Astrocyte of the spinal cord (primary cell): ENCODE data around the gene PLA2R1.

Experiments used
- DNase-seq: peaks from one replicate; pipeline ENCODE4 v3.0.0; 2011; ENCODE audit warnings: low read depth, low spot score
- H3K4me3 ChIP-seq: 2 replicates; pipeline ENCODE4 v1.5.1; 2011; ENCODE audit warnings: low read depth, mild to moderate bottlenecking, low read length, moderate library complexity
- CTCF ChIP-seq: IDR thresholded peaks from 2 replicates; pipeline ENCODE4 v1.5.1; 2012; ENCODE audit warnings: low read depth, mild to moderate bottlenecking, low read length, inconsistent platforms
- in situ Hi-C: cut with HindIII; loops from 2 replicates; pipeline ENCODE4 v1.10.0; 2017; ENCODE audit warnings: low sequenced_read_pairs

The PLA2R1 gene

DNA sequence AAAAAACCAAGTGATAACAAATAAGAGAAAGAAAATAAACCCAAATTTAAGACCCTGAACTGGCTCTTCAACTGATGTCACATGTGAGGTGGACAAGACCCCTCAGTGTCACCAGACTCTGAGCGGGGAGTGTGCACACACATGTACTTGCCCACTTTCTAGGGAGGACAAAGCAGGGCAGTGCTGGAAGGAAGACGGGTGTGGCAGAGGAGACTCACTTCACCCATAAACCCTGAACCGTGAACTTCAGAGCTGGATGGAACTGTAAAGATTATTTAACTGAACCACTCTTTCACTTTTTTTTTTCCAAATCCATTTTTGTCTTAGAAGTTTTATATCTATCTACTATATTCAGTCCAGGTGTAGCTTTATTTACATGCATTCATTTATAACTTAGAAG lies 12.3 kb downstream of the PLA2R1 start:
- DNase-seq = no peak
- TF ChIP-seq CTCF = no peak
- in situ Hi-C loops = no loop called here

GRCh38 chr2:160045703-160046210 lies 16.7 kb downstream of the PLA2R1 start:
- in situ Hi-C loops = no loop called here
- no peak for TF ChIP-seq CTCF
- no peak for DNase-seq
- no peak overlapping the region for H3K4me3 ChIP-seq

More for the DNA sequence above, 12.3 kb downstream of the PLA2R1 start:
- no peak overlapping the region for H3K4me3 ChIP-seq

DNA sequence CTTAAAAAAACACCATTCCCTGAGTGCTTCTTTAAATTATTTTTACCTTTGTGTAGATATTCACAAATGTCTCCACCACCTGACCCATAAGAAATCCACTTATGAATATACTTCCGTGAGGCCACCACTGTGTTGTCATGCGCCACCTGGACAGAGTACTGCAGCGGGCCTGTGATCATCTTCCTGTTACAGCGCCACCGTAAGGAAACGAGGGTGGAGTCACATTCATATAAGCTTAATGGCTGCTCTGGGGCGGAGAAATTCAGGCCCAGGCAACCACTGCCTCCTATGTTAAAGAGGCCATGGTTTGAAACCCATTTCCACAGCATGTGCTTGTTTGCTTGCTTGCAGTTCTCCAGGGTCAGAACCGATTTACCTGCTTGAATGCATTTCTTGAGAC lies 17.7 kb downstream of the PLA2R1 start:
- DNase-seq = no peak
- in situ Hi-C loops = no loop called here
- no peak overlapping the region for H3K4me3 ChIP-seq
- TF ChIP-seq CTCF = no peak

GRCh38 chr2:160043265-160043664 lies 19.1 kb downstream of the PLA2R1 start:
- no peak overlapping the region for H3K4me3 ChIP-seq
- no peak for DNase-seq
- no peak for TF ChIP-seq CTCF
- in situ Hi-C loops = no loop called here

DNA sequence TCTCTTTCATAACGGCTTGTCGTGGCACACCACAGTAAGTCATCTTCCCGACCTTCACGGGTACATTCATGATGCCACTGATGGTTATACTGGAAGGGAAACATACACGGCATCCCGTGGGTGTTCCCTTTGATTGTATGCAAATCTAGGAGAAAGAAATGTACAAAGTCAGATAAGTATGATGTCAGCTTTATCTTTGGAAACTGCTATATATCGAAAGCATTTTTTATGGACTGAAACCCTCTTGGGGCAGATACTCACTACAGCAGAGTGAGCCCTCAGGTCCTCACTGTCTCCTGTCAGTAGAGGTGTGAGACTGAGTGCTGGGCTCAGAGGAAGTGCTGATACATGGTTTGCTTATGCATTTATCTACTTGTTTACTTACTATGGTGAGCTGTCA lies 20.4 kb downstream of the PLA2R1 start:
- TF ChIP-seq CTCF = no peak
- H3K4me3 ChIP-seq = no peak overlapping the region
- in situ Hi-C loops = no loop called here
- DNase-seq = no peak

DNA sequence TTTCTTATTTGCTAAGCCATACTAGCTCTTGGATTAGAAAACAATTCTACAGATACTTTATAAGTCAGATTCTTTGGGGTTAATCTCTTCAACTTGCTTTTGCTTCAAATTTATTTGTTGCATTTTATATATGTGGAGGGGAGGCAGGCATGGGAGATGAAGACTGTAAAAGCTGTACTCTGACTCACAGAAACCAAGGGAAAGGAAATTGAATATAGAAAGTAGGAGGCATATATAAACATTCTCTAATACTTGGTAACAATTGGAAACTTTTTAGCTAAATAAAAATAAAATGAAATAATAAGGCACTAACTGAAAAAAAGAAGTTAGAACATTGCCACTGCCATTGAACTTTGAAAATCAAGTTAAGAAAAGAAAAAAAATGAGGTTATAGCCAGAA lies 21.3 kb downstream of the PLA2R1 start:
- DNase-seq = no peak
- no peak for TF ChIP-seq CTCF
- in situ Hi-C loops = no loop called here
- no peak overlapping the region for H3K4me3 ChIP-seq
